ENCODE measurements around the gene ARL6IP1.
"Not testable (repeated sequence)": the region's sequence is repeated elsewhere in the genome, so short reads cannot be mapped to it uniquely, and the experiment has no call there.

GRCh38 chr16:18742870-18743269 lies 58.5 kb downstream of the ARL6IP1 start:
- not testable (repeated sequence) for TF ChIP-seq CTCF (conservative IDR thresholded peaks at IDR 0.05; ENCODE audit: low read length); EZH2phosphoT487 (IDR thresholded peaks at IDR 0.05; ENCODE audit: borderline replicate concordance)

Measured in Loucy (cell line).